ENCODE results near the gene ETNK2. TPM values are rescaled to one million over a fixed set of nuclear protein-coding genes. Genes with fewer than 3 reads are reported as not detected.

The ETNK2 gene
- total RNA-seq, 4 donors from 2014 or later: 2.3 to 23.9 (median 13.9) TPM

- H3K36me3 ChIP-seq: no peaks in the 10 kb centered on the region
- no peak overlapping the region for H3K27ac ChIP-seq
- peaks cover 0 to 4% of the 10 kb centered on the region in 2 donors for H3K4me1 ChIP-seq
- TF ChIP-seq POLR2A (IDR thresholded peaks at IDR 0.05) (no peak), CTCF (IDR thresholded peaks at IDR 0.05) (no peak)
- H3K9me3 ChIP-seq: no peaks in the 10 kb centered on the region
- no peak for DNase-seq
- H3K4me3 ChIP-seq: no peak overlapping the region
- H3K27me3 ChIP-seq: no peaks in the 10 kb centered on the region
- intact Hi-C loops (cut with DNase I; ENCODE audit: low total_unique reads): no loop called here
Observed at GRCh38 chr1:204192046-204192445, 40.2 kb upstream of the ETNK2 start.

GRCh38 chr1:204191456-204191855 lies 39.6 kb upstream of the ETNK2 start:
- intact Hi-C loops (cut with DNase I; ENCODE audit: low total_unique reads): no loop called here
- no peak overlapping the region for H3K4me3 ChIP-seq
- TF ChIP-seq POLR2A (IDR thresholded peaks at IDR 0.05): no peak
- TF ChIP-seq CTCF (IDR thresholded peaks at IDR 0.05): no peak
- H3K4me1 ChIP-seq: peaks cover 0 to 4% of the 10 kb centered on the region in 2 donors
- no peak for DNase-seq
- H3K9me3 ChIP-seq: no peaks in the 10 kb centered on the region
- H3K27me3 ChIP-seq: no peaks in the 10 kb centered on the region
- H3K27ac ChIP-seq: no peak overlapping the region
- H3K36me3 ChIP-seq: no peaks in the 10 kb centered on the region

- intact Hi-C loops (cut with DNase I; ENCODE audit: low total_unique reads): no loop called here
- no peak for TF ChIP-seq CTCF (IDR thresholded peaks at IDR 0.05)
- TF ChIP-seq POLR2A (IDR thresholded peaks at IDR 0.05): no peak
- peak; percentile 43 to 52 for DNase-seq
- Histone ChIP-seq H3K36me3 (no peaks in the 10 kb centered on the region), H3K27ac (peak overlapping the region in 1 of 2 donors; percentile 71), H3K4me3 (peak overlapping the region in 1 of 2 donors; percentile 17), H3K27me3 (no peaks in the 10 kb centered on the region), H3K4me1 (peaks cover 0 to 4% of the 10 kb centered on the region in 2 donors), H3K9me3 (no peaks in the 10 kb centered on the region)
Observed at GRCh38 chr1:204190212-204191211, 38.7 kb upstream of the ETNK2 start.

- Histone ChIP-seq H3K36me3 (no peaks in the 10 kb centered on the region), H3K27ac (no peak overlapping the region), H3K4me3 (no peak overlapping the region), H3K9me3 (no peaks in the 10 kb centered on the region), H3K4me1 (peaks cover 0 to 4% of the 10 kb centered on the region in 2 donors), H3K27me3 (no peaks in the 10 kb centered on the region)
- intact Hi-C loops (cut with DNase I; ENCODE audit: low total_unique reads): no loop called here
- TF ChIP-seq CTCF (IDR thresholded peaks at IDR 0.05) (no peak), POLR2A (IDR thresholded peaks at IDR 0.05) (no peak)
- no peak for DNase-seq
Observed at GRCh38 chr1:204188959-204189639, 37.3 kb upstream of the ETNK2 start.

GRCh38 chr1:204186597-204186996 lies 34.8 kb upstream of the ETNK2 start:
- Histone ChIP-seq H3K4me3 (no peak overlapping the region), H3K9me3 (no peaks in the 10 kb centered on the region), H3K4me1 (peaks cover 0 to 4% of the 10 kb centered on the region in 2 donors), H3K36me3 (no peaks in the 10 kb centered on the region), H3K27me3 (no peaks in the 10 kb centered on the region), H3K27ac (no peak overlapping the region)
- intact Hi-C loops (cut with DNase I; ENCODE audit: low total_unique reads): no loop called here
- TF ChIP-seq CTCF (IDR thresholded peaks at IDR 0.05) (no peak), POLR2A (IDR thresholded peaks at IDR 0.05) (no peak)
- no peak for DNase-seq

Data from uterus (tissue), 4 donors.